ENCODE results near the gene MMEL1. TPM values are rescaled to one million over a fixed set of nuclear protein-coding genes. Genes with fewer than 3 reads are reported as not detected.
"Not testable (repeated sequence)": the region's sequence is repeated elsewhere in the genome, so short reads cannot be mapped to it uniquely, and the experiment has no call there.

The MMEL1 gene, protein sequence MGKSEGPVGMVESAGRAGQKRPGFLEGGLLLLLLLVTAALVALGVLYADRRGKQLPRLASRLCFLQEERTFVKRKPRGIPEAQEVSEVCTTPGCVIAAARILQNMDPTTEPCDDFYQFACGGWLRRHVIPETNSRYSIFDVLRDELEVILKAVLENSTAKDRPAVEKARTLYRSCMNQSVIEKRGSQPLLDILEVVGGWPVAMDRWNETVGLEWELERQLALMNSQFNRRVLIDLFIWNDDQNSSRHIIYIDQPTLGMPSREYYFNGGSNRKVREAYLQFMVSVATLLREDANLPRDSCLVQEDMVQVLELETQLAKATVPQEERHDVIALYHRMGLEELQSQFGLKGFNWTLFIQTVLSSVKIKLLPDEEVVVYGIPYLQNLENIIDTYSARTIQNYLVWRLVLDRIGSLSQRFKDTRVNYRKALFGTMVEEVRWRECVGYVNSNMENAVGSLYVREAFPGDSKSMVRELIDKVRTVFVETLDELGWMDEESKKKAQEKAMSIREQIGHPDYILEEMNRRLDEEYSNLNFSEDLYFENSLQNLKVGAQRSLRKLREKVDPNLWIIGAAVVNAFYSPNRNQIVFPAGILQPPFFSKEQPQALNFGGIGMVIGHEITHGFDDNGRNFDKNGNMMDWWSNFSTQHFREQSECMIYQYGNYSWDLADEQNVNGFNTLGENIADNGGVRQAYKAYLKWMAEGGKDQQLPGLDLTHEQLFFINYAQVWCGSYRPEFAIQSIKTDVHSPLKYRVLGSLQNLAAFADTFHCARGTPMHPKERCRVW
- 1 to 10 TPM in 5 of 6 donors, not detected in 1; 1.0 to 8.5 (median 5.3) TPM for polyA plus RNA-seq (ENCODE audit: low read depth in 6 of 6)

DNA sequence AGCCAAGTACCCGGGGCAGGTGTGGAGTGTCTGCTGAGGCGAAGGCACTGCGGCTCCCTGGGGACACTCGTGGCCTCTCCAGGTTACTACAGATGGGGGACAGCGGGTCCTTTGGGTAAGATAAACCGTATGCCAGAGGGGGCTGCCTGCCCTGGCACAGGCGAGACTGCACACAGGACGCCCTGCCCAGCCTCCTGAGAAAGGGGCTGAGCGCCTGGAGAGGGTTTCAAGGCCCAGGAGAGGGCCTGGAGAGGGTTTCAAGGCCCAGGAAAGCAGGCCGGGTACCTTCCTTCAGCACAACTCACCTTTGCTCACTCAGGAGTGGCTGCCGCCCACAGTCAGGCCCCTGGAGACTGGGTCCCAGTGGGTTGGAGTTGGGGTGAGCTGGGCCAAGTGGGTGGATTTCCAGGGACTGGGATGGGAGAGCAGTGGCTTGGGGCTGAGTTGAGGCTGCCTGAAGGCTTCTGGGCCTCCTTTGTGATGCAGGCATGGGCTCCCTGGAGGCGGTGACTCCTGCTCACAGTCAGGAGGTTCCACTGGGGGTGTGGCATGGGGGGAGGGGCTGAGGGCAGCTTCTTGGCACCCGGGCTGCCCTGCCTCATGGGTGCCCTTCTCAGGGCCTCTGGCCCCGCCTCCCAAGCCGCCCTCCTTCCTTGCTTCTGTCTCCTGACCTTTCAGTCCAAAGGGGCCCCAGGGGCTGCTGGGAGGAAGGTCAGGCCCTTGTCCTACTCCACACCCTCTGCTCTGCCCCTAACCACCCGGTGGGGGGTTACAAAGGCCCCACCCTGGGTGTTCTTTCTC, at the start of gene MMEL1:
TSS of gene MMEL1 (minus strand) at position 456 of the 801 bp plus-strand sequence. CDS start 3,532 bp downstream, outside the sequence.
- peaks cover 0 to 10% (median 4%) of the 10 kb centered on the region in 7 donors for H3K9me3 Mint-ChIP-seq
- no peak within 1 kb of the TSS for H3K4me3 Mint-ChIP-seq
- H3K27me3 Mint-ChIP-seq, result peaks cover 9 to 44% (median 11%) of the 10 kb centered on the region in 3 donors
- ATAC-seq (ENCODE audit: low read depth in 2 of 2), result no peak
- no peak for DNase-seq
- peaks cover 0 to 3% (median 0%) of the 10 kb centered on the region in 3 donors for H3K4me1 Mint-ChIP-seq
- peak within 1 kb of the TSS in 2 of 6 donors; percentile 39 to 56 for H3K27ac Mint-ChIP-seq
- no peaks in the 10 kb centered on the region for H3K36me3 Mint-ChIP-seq

DNA sequence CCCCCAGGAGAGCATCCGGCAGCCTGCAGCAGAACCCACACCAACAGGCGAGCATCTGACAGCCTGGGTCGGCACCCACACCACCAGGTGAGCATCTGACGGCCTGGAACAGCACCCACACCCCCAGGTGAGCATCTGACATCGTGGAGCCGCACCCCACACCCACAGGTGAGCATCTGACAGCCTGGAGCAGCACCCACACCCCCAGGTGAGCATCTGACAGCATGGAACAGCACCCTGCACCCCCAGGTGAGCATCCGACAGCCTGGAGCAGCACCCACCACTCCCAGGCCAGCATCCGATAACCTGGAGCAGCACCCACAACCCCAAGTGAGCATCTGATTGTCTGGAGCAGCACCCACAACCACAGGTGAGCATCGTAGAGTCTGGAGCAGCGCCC, 43.9 kb upstream of the MMEL1 start:
- H3K36me3 Mint-ChIP-seq; H3K27ac Mint-ChIP-seq; DNase-seq; H3K4me1 Mint-ChIP-seq; ATAC-seq (ENCODE audit: low read depth in 2 of 2); H3K27me3 Mint-ChIP-seq; H3K9me3 Mint-ChIP-seq; H3K4me3 Mint-ChIP-seq: not testable (repeated sequence)

DNA sequence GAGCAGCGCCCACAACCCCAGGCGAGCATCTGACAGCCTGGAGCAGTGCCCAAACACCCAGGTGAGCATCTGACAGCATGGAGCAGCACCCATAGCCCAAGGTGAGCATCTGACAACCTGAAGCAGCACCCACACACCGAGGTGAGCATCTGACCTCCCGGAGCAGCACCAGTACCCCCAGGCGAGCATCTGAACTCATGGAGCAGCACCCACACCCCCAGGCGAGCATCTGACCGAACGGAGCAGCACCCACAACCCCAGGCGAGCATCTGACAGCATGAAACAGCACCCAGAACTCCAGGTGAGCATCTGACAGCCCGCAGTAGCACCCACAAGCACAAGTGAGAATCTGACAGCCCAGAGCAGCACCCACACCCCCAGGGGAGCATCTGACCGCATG, 38.8 kb upstream of the MMEL1 start:
- H3K36me3 Mint-ChIP-seq; DNase-seq; H3K9me3 Mint-ChIP-seq; H3K27ac Mint-ChIP-seq; H3K4me1 Mint-ChIP-seq; H3K27me3 Mint-ChIP-seq; H3K4me3 Mint-ChIP-seq; ATAC-seq (ENCODE audit: low read depth in 2 of 2): not testable (repeated sequence)

DNA sequence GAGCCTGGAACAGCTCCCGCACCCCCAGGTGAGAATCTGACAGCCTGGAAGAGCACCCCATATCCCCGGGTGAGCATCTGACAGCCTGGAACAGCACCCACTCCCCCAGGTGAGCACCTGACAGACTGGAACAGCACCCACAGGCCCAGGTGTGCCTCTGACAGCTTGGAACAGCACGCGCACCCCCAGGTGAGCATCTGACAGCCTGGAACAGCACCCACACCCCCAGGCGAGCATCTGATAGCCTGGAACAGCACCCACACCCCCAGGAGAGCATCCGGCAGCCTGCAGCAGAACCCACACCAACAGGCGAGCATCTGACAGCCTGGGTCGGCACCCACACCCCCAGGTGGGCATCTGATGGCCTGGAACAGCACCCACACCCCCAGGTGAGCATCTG, 27.0 kb upstream of the MMEL1 start:
- peaks cover 6 to 12% (median 9%) of the 10 kb centered on the region in 3 donors for H3K27me3 Mint-ChIP-seq
- H3K4me1 Mint-ChIP-seq; H3K27ac Mint-ChIP-seq; DNase-seq; H3K9me3 Mint-ChIP-seq; H3K4me3 Mint-ChIP-seq; H3K36me3 Mint-ChIP-seq; ATAC-seq (ENCODE audit: low read depth in 2 of 2): not testable (repeated sequence)

DNA sequence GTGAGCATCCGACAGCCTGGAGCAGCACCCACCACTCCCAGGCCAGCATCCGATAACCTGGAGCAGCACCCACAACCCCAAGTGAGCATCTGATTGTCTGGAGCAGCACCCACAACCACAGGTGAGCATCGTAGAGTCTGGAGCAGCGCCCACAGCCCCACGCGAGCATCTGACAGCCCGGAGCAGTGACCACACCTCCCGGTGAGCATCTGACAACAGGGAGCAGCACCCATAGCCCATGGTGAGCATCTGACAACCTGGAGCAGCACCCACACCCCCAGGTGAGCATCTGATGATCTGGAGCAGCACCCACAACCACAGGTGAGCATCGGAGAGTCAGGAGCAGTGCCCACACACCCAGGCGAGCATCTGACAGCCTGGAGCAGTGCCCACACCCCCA, 25.1 kb upstream of the MMEL1 start:
- DNase-seq; H3K36me3 Mint-ChIP-seq; H3K9me3 Mint-ChIP-seq; ATAC-seq (ENCODE audit: low read depth in 2 of 2); H3K4me3 Mint-ChIP-seq; H3K27ac Mint-ChIP-seq: not testable (repeated sequence)
- Mint-ChIP-seq H3K4me1 (peaks cover 2 to 13% (median 4%) of the 10 kb centered on the region in 3 donors), H3K27me3 (peaks cover 24 to 31% (median 28%) of the 10 kb centered on the region in 3 donors)

DNA sequence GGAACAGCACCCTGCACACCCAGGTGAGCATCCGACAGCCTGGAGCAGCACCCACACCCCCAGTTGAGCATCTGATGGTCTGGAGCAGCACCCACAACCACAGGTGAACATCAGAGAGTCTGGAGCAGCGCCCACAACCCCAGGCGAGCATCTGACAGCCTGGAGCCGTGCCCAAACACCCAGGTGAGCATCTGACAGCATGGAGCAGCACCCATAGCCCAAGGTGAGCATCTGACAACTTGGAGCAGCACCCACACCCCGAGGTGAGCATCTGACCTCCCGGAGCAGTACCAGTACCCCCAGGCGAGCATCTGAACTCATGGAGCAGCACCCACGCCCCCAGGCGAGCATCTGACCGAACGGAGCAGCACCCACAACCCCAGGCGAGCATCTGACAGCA, 24.3 kb upstream of the MMEL1 start:
- peak overlapping the region in 1 of 6 donors; percentile 81 for H3K27ac Mint-ChIP-seq
- H3K4me3 Mint-ChIP-seq; H3K9me3 Mint-ChIP-seq; DNase-seq; ATAC-seq (ENCODE audit: low read depth in 2 of 2); H3K36me3 Mint-ChIP-seq: not testable (repeated sequence)
- peaks cover 27 to 38% (median 36%) of the 10 kb centered on the region in 3 donors for H3K27me3 Mint-ChIP-seq
- peaks cover 2 to 13% (median 4%) of the 10 kb centered on the region in 3 donors for H3K4me1 Mint-ChIP-seq

DNA sequence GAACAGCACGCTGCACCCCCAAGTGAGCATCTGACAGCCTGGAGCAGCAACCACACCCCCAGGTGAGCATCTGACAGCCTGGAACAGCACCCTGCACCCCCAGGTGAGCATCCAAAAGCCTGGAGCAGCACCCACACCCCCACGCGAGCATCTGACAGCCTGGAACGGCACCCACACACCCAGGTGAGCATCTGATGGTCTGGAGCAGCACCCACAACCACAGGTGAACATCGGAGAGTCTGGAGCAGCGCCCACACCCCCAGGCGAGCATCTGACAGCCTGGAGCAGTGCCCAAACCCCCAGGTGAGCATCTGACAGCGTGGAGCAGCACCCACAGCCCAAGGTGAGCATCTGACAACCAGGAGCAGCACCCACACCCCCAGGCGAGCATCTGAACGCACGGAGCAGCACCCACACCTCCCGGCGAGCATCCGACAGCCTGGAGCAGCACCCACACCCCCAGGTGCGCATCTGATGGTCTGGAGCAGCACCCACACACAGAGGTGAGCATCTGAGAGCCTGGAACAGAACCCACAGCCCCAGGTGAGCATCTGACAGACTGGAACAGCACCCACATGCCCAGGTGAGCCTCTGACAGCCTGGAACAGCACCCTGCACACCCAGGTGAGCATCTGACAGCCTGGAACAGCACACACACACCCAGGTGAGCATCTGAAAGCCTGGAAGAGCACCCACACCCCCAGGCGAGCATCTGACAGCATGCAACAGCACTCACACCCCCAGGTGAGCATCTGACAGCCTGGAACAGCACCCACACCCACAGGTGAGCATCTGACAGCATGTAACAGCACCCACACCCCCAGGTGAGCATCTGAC, 23.0 kb upstream of the MMEL1 start:
- H3K4me3 Mint-ChIP-seq; ATAC-seq (ENCODE audit: low read depth in 2 of 2); H3K36me3 Mint-ChIP-seq; H3K9me3 Mint-ChIP-seq; DNase-seq: not testable (repeated sequence)
- Mint-ChIP-seq H3K27me3 (peaks cover 28 to 49% (median 40%) of the 10 kb centered on the region in 3 donors), H3K4me1 (peaks cover 2 to 13% (median 4%) of the 10 kb centered on the region in 3 donors), H3K27ac (peak overlapping the region in 1 of 6 donors; percentile 74)

DNA sequence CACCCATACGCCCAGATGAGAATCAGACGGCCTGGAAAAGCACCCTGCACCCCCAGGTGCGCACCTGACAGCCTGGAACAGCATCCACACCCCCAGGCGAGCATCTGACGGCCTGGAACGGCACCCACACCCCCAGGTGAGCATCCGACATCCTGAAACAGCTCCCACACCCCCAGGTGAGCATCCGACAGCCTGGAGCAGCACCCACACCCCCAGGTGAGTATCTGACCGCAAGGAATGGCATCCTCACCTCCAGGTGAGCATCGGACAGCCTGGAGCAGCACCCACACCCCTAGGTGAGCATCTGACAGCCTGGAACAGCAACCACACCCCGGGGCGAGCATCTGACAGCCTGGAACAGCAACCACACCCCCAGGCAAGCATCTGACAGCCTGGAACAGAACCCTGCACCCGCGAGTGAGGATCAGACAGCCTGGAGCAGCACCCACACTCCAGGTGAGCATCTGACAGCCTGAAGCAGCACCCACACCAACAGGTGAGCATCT, 21.7 kb upstream of the MMEL1 start:
- H3K9me3 Mint-ChIP-seq; DNase-seq; ATAC-seq (ENCODE audit: low read depth in 2 of 2); H3K36me3 Mint-ChIP-seq; H3K4me3 Mint-ChIP-seq: not testable (repeated sequence)
- H3K27me3 Mint-ChIP-seq, result peaks cover 28 to 53% (median 40%) of the 10 kb centered on the region in 3 donors
- peak overlapping the region in 1 of 6 donors; percentile 0 for H3K27ac Mint-ChIP-seq
- H3K4me1 Mint-ChIP-seq, result peaks cover 2 to 13% (median 4%) of the 10 kb centered on the region in 3 donors

DNA sequence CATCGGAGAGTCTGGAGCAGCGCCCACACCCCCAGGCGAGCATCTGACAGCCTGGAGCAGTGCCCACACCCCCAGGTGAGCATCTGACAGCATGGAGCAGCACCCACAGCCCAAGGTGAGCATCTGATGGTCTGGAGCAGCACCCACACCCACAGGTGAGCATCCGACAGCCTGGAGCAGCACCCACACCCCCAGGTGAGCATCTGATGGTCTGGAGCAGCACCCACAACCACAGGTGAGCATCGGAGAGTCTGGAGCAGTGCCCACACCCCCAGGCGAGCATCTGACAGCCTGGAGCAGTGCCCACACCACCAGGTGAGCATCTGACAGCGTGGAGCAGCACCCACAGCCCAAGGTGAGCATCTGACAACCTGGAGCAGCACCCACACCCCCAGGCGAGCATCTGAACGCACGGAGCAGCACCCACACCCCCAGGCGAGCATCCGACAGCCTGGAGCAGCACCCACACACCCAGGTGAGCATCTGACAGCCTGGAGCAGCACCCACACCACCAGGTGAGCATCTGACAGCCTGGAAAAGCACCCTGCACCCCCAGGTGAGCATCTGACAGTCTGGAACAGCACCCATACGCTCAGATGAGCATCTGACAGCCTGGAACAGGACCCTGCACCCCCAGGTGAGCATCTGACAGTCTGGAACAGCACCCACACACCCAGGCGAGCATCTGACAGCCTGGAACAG, 21.1 kb upstream of the MMEL1 start:
- H3K9me3 Mint-ChIP-seq; ATAC-seq (ENCODE audit: low read depth in 2 of 2); H3K36me3 Mint-ChIP-seq; H3K4me3 Mint-ChIP-seq; DNase-seq; H3K27ac Mint-ChIP-seq: not testable (repeated sequence)
- Mint-ChIP-seq H3K4me1 (peaks cover 2 to 13% (median 4%) of the 10 kb centered on the region in 3 donors), H3K27me3 (peaks cover 28 to 57% (median 40%) of the 10 kb centered on the region in 3 donors)

DNA sequence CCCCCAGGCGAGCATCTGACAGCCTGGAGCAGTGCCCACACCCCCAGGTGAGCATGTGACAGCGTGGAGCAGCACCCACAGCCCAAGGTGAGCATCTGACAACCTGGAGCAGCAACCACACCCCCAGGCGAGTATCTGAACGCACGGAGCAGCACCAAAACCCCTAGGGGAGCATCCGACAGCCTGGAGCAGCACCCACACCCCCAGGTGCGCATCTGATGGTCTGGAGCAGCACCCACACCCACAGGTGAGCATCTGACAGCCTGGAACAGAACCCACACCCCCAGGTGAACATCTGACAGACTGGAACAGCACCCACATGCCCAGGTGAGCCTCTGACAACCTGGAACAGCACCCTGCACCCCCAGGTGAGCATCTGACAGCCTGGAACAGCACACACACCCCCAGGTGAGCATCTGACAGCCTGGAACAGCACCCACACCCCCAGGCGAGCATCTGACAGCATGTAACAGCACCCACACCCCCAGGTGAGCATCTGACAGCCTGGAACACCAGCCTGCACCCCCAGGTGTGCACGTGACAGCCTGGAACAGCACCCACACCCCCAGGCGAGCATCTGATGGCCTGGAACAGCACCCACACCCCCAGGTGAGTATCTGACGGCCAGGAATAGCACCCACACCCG, 20.2 kb upstream of the MMEL1 start:
- Mint-ChIP-seq H3K27me3 (peaks cover 28 to 64% (median 40%) of the 10 kb centered on the region in 3 donors), H3K4me3 (peak overlapping the region in 1 of 8 donors; percentile 35), H3K4me1 (peaks cover 2 to 13% (median 4%) of the 10 kb centered on the region in 3 donors), H3K27ac (peak overlapping the region in 2 of 6 donors; percentile 24 to 45), H3K9me3 (peaks cover 0 to 11% (median 2%) of the 10 kb centered on the region in 7 donors)
- ATAC-seq (ENCODE audit: low read depth in 2 of 2); H3K36me3 Mint-ChIP-seq; DNase-seq: not testable (repeated sequence)
